Cardiac muscle cell (in vitro differentiated cells and primary cell): ENCODE results near the gene WDR38. TPM values are rescaled to one million over a fixed set of nuclear protein-coding genes. Genes with fewer than 3 reads are reported as not detected.
"Not testable (repeated sequence)": the region's sequence is repeated elsewhere in the genome, so short reads cannot be mapped to it uniquely, and the experiment has no call there.

ENCODE experiments used
- DNase-seq, 2 donors: peaks; one replicate each; pipeline versions ENCODE4 v3.0.0 to v3.0.0-alpha.2; 2010 to 2017; ENCODE audit warnings: low read depth in 1 of 2, low spot score in 1 of 2
- H3K27ac ChIP-seq: fragments of 200-600 bp; sonication (generic); 2 replicates; pipeline ENCODE4 v1.5.1; 2016
- H3K27me3 ChIP-seq: fragments of 200-600 bp; sonication (generic); 2 replicates; pipeline ENCODE4 v1.6.0; 2016; ENCODE audit warnings: control low read depth
- H3K36me3 ChIP-seq: fragments of 200-600 bp; sonication (generic); 2 replicates; pipeline ENCODE4 v1.5.1; 2016; ENCODE audit warnings: control low read depth
- H3K4me1 ChIP-seq: fragments of 200-600 bp; sonication (generic); 2 replicates; pipeline ENCODE4 v1.8.1; 2017; ENCODE audit warnings: low read depth, mild to moderate bottlenecking, mixed run types
- H3K4me3 ChIP-seq: fragments of 200-600 bp; sonication (generic); 2 replicates; pipeline ENCODE4 v1.5.1; 2016; ENCODE audit warnings: mild to moderate bottlenecking
- H3K9me3 ChIP-seq: fragments of 200-600 bp; sonication (generic); 2 replicates; pipeline ENCODE4 v1.5.1; 2017; ENCODE audit warnings: low read depth, mild to moderate bottlenecking, control low read depth
- CTCF ChIP-seq: IDR thresholded peaks from 2 replicates; pipeline ENCODE4 v1.5.1; 2012; ENCODE audit warnings: low read depth, mild to moderate bottlenecking, low read length
- polyA plus RNA-seq: library from polyadenylated mRNA; unstranded; fragments of >200 nt; fragmentation: Nextera tagmentation; extraction: Ambion mirVana; gene quantifications from 2 replicates; pipeline ENCODE4 v1.2.1, GENCODE V29; 2016
- total RNA-seq: library from RNA; depleted of rRNA; stranded (reverse); fragments of >200 nt; gene quantifications from 2 replicates; pipeline ENCODE4 v1.2.3, GENCODE V29; 2016

The WDR38 gene
- total and polyA plus RNA-seq, 2 experiments from 2014 or later: not detected

DNA sequence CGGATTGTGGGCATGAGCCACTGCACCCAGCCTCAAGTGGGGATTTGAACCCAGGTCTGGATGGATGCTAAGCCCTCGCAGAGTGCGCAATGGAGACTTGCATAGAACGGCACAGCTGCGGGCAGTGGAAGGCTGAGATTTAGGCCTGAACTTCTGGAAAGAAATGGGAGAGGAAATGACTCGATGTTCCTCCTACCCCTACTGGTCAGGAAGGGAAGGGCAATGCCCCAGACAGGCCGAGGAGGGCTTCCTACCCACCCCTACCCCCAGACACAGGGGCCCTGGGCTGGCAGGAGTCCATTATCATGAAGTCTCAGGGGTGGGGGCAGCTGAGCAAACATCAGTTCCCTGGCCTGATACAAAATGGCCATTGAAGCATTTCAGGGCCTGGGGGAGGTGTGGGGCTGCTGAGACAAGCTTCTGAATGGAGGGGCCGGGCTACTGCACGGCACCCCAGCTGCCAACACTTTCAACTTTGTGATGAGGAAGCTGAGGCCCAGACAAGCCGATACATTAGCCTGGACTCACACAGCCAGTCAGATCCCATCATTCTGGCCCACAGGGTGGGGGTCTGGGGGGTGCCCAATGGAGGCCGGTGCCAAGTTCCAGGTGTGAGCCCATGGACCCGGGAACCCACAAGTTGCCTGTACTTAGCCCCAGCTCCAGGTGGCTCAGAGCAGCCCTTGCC lies 13.5 kb upstream of the WDR38 start:
- Histone ChIP-seq H3K27me3 (no peaks in the 10 kb centered on the region), H3K4me3 (no peak overlapping the region), H3K27ac (no peak overlapping the region), H3K9me3 (no peaks in the 10 kb centered on the region), H3K36me3 (no peaks in the 10 kb centered on the region), H3K4me1 (peaks cover 8% of the 10 kb centered on the region)
- peak; percentile 62 for TF ChIP-seq CTCF
- DNase-seq: peak in 1 of 2 donors; percentile 45

DNA sequence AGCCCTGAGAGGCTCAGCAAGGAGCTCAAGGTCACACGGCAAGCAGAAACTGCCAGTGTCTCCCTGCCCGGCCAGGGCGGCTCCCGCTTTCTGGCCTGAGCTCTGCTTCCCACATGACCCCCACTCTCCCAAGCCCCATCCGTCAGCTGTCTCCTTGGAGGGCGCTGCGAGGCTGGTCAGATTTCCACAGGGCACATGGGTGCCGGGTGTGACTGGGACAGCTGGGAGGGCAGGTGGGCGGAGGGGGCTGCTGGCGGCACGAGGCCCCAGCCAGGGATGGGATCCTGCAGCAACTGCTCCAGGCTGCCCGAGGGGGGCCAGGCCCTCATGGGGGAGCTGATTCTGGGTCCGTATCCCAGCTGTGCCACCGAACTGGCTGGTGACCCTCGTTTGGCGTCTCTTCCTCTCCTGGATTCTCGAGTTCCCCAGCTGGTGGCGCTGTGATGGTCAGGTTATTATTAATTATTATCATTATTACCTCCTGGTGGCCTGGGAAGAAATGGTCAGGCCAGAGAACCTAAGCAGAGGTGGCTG lies 12.9 kb upstream of the WDR38 start:
- H3K36me3 ChIP-seq: no peaks in the 10 kb centered on the region
- no peaks in the 10 kb centered on the region for H3K9me3 ChIP-seq
- no peak for DNase-seq
- H3K27ac ChIP-seq: no peak overlapping the region
- peaks cover 5% of the 10 kb centered on the region for H3K4me1 ChIP-seq
- peak; percentile 36 for TF ChIP-seq CTCF
- no peaks in the 10 kb centered on the region for H3K27me3 ChIP-seq
- H3K4me3 ChIP-seq: no peak overlapping the region

DNA sequence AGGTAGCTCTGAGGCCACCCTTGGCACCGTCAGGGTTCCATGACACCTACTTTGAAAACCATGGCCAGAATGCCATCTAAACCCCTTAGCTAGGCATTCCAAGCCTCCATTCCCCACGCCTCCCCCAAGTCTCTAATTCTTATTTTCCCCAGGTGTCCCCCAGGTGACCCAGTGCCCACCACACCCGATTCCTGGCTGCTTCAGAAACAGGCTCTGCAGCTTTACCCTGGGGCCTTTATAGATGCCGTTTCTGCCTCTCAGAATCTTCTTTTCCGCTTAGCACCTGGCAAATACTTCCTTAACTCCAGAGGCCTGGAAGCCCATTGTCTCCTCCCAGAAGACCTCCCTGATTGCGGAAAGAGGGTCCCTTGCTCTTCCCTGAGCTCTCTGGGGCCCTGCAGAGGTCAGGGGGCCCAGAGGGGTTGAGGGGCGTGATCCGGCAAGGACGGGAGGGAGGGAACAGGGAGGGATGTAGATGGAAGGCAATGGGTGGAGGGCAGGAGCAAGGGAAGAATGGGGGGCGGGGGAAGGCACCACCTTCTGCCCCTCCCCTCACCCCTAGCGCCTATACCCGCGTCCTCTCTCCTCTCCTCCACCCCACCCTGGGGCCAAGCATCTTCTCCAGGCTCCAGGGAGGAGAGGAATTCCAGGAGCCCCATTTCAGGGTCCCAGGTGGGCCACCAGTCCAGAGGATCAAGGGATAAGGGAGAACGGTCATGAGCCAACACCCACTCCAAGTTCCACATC lies 12.0 kb upstream of the WDR38 start:
- no peaks in the 10 kb centered on the region for H3K36me3 ChIP-seq
- H3K9me3 ChIP-seq: no peaks in the 10 kb centered on the region
- TF ChIP-seq CTCF: no peak
- no peaks in the 10 kb centered on the region for H3K27me3 ChIP-seq
- peak overlapping the region; percentile 23 for H3K27ac ChIP-seq
- no peaks in the 10 kb centered on the region for H3K4me1 ChIP-seq
- DNase-seq: no peak
- no peak overlapping the region for H3K4me3 ChIP-seq

DNA sequence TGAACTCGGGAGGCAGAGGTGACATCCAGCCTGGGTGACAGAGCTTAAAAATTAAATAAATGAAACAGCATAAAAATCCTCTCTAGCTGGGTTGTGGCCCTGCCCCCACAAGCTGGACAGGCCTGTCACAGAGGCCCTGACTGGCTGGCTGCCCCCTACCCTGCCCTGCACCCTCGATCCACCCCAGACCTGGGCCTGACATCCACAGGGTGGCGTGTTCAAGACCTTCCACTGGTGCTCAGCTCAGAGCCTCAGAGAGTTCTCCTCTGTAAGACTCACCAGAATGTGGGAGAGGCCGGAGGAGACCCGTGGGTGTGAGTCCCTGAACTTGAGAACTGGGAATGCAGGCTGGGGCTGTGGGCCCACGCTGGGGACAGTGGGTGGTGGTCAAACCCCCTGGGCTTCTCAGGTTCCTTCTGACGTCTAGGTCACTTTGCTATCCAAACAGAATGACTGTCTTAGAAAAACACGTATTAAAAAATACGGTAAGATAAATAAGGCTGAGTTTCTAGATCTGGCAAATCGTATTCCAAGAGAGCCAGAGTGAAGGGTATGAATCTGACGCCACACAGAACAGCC lies 9.7 kb upstream of the WDR38 start:
- H3K4me3 ChIP-seq: no peak overlapping the region
- no peak for TF ChIP-seq CTCF
- no peaks in the 10 kb centered on the region for H3K36me3 ChIP-seq
- no peak for DNase-seq
- H3K9me3 ChIP-seq: no peaks in the 10 kb centered on the region
- H3K27me3 ChIP-seq: no peaks in the 10 kb centered on the region
- H3K4me1 ChIP-seq: no peaks in the 10 kb centered on the region
- no peak overlapping the region for H3K27ac ChIP-seq

GRCh38 chr9:124844291-124844690 lies 9.0 kb upstream of the WDR38 start:
- Histone ChIP-seq H3K36me3 (no peaks in the 10 kb centered on the region), H3K27ac (no peak overlapping the region), H3K9me3 (no peaks in the 10 kb centered on the region), H3K4me1 (no peaks in the 10 kb centered on the region), H3K4me3 (no peak overlapping the region), H3K27me3 (no peaks in the 10 kb centered on the region)
- no peak for TF ChIP-seq CTCF
- DNase-seq: no peak

- H3K9me3 ChIP-seq, H3K4me3 ChIP-seq, H3K36me3 ChIP-seq, H3K4me1 ChIP-seq, H3K27me3 ChIP-seq, H3K27ac ChIP-seq, DNase-seq: not testable (repeated sequence)
These were observed 6.8 kb upstream of the WDR38 start for GRCh38 chr9:124846467-124846866.
